HCT116 (cell line): ENCODE data around the gene CFAP99. TPM values are rescaled to one million over a fixed set of nuclear protein-coding genes. Genes with fewer than 3 reads are reported as not detected.

ENCODE experiments used
- ATAC-seq: fragments of 200-7000 bp; cut with Tn5 transposase; 2 replicates; pipeline ENCODE4 v1.9.1; 2020; ENCODE audit warnings: mild to moderate bottlenecking, moderate library complexity
- BruUV-seq: library from RNA; stranded (reverse); fragments of 400-500 nt; replicated peaks from 2 replicates; lab custom pipeline; 2021; lab: Mats Ljungman, UMichigan
- CTCF ChIA-PET: fragments of 300-600 bp; sonication (Branson Sonifier 250); formaldehyde crosslinking; loops from one replicate; lab custom pipeline; 2021; ENCODE audit warnings: antibody characterized with exemption; lab: Charles Lee
- POLR2A ChIA-PET: fragments of 300-600, 350-600 bp; sonication (Branson Sonifier 250); formaldehyde crosslinking; loops from one replicate; lab custom pipeline; 2021; ENCODE audit warnings: antibody characterized with exemption; lab: Charles Lee
- RAD21 ChIA-PET, 2 experiments: fragments of 300-600 bp; sonication (Branson Sonifier 250); formaldehyde crosslinking; loops; one replicate each; lab custom pipeline; 2023; ENCODE audit warnings: low total read pairs in 2 of 2; ENCODE audit not compliant: uncharacterized antibody in 2 of 2, unreplicated experiment in 2 of 2, low non-redundant PET in 1 of 2; lab: Charles Lee
- DNase-seq: peaks from one replicate; pipeline ENCODE4 v3.0.0-alpha.2; 2010; ENCODE audit warnings: low read depth, low spot score
- H2AFZ ChIP-seq: fragments of 200-600 bp; shearing (Covaris generic), sonication (generic); 2 replicates; pipeline ENCODE4 v1.6.1; 2017; ENCODE audit warnings: low read depth, mixed run types, mixed read lengths, antibody characterized with exemption, low read length; ENCODE audit not compliant: poor library complexity, severe bottlenecking
- H3K27ac ChIP-seq: 2 replicates; pipeline ENCODE4 v1.5.1; 2012; ENCODE audit warnings: low read depth, low read length
- H3K27me3 ChIP-seq: fragments of 200-600 bp; sonication (generic); 2 replicates; pipeline ENCODE4 v1.6.1; 2016; ENCODE audit warnings: mixed run types, low read length, mixed read lengths; ENCODE audit not compliant: insufficient read depth
- H3K36me3 ChIP-seq, 2 experiments: fragments of 200-500 bp in 1 of 2; fragments of 200-600 bp in 1 of 2; sonication (Bioruptor generic) in 1 of 2; sonication (generic) in 1 of 2; 2 replicates each; pipeline versions ENCODE4 v1.5.1 to v1.6.1; 2014 to 2016; ENCODE audit warnings: low read length in 2 of 2, inconsistent platforms in 1 of 2, mixed read lengths in 1 of 2, mixed run types in 1 of 2; ENCODE audit not compliant: insufficient read depth in 2 of 2, control insufficient read depth in 1 of 2
- H3K4me1 ChIP-seq, 2 experiments: fragments of 200-600 bp in 1 of 2; sonication (generic) in 1 of 2; 2 replicates each; pipeline versions ENCODE4 v1.5.1 to v1.6.1; 2012 to 2017; ENCODE audit warnings: low read length in 2 of 2, inconsistent platforms in 1 of 2, mild to moderate bottlenecking in 1 of 2, mixed read lengths in 1 of 2, mixed run types in 1 of 2, moderate library complexity in 1 of 2; ENCODE audit not compliant: insufficient read depth in 2 of 2, control insufficient read depth in 1 of 2
- H3K4me2 ChIP-seq: fragments of 200-600 bp; sonication (generic); 2 replicates; pipeline ENCODE4 v1.6.1; 2017; ENCODE audit warnings: mixed run types, low read length, mixed read lengths
- H3K4me3 ChIP-seq, 2 experiments: fragments of 200-600 bp in 1 of 2; sonication (generic) in 1 of 2; replicated peaks in 1 of 2; 2 replicates each; pipeline ENCODE4 v1.5.1; 2011 to 2016; ENCODE audit warnings: low read length in 2 of 2, control low read depth in 1 of 2, low read depth in 1 of 2, mild to moderate bottlenecking in 1 of 2, mixed read lengths in 1 of 2, mixed run types in 1 of 2
- H3K79me2 ChIP-seq: fragments of 200-600 bp; sonication (generic); 2 replicates; pipeline ENCODE4 v1.6.1; 2017; ENCODE audit warnings: mild to moderate bottlenecking, mixed run types, low read length, moderate library complexity, mixed read lengths; ENCODE audit not compliant: insufficient read depth
- H3K9ac ChIP-seq: fragments of 200-600 bp; sonication (generic); 2 replicates; pipeline ENCODE4 v1.6.1; 2016; ENCODE audit warnings: low read length, mixed read lengths
- H3K9me2 ChIP-seq: fragments of 200-600 bp; sonication (generic), shearing (Covaris generic); 2 replicates; pipeline ENCODE4 v1.6.1; 2017; ENCODE audit warnings: mixed run types, mild to moderate bottlenecking, moderate library complexity; ENCODE audit not compliant: insufficient read depth
- H3K9me3 ChIP-seq, 2 experiments: fragments of 200-500 bp in 1 of 2; fragments of 200-600 bp in 1 of 2; sonication (Bioruptor generic) in 1 of 2; sonication (generic) in 1 of 2; 2 replicates each; pipeline ENCODE4 v1.6.1; 2014 to 2017; ENCODE audit warnings: low read length in 2 of 2, mixed read lengths in 2 of 2, inconsistent platforms in 1 of 2, low read depth in 1 of 2, mild to moderate bottlenecking in 1 of 2, mixed run types in 1 of 2, moderate library complexity in 1 of 2; ENCODE audit not compliant: control insufficient read depth in 1 of 2, insufficient read depth in 1 of 2
- H4K20me1 ChIP-seq: fragments of 200-600 bp; sonication (generic), shearing (Covaris generic); 2 replicates; pipeline ENCODE4 v1.6.1; 2017; ENCODE audit warnings: mixed run types, mild to moderate bottlenecking, moderate library complexity; ENCODE audit not compliant: insufficient read depth
- CEBPB ChIP-seq: IDR thresholded peaks from 2 replicates; pipeline ENCODE4 v1.6.1; 2012; ENCODE audit warnings: low read depth
- ELF1 ChIP-seq: IDR thresholded peaks from 2 replicates; pipeline ENCODE4 v1.6.1; 2012; ENCODE audit warnings: low read depth, borderline replicate concordance
- POLR2AphosphoS5 ChIP-seq: IDR thresholded peaks from 2 replicates; pipeline ENCODE4 v1.6.1; 2011; ENCODE audit warnings: mild to moderate bottlenecking, low read depth, low read length, moderate library complexity
- RAD21 ChIP-seq: IDR thresholded peaks from 2 replicates; pipeline ENCODE4 v1.6.1; 2012; ENCODE audit warnings: low read depth, mild to moderate bottlenecking
- SIN3A ChIP-seq: IDR thresholded peaks from 2 replicates; pipeline ENCODE4 v1.6.1; 2012; ENCODE audit warnings: low read depth
- SRF ChIP-seq: IDR thresholded peaks from 2 replicates; pipeline ENCODE4 v1.6.1; 2012; ENCODE audit warnings: low read depth
- intact Hi-C: fragments of 100-400 bp; cut with micrococcal nuclease; formaldehyde crosslinking; loops from 2 replicates; pipeline ENCODE4 v1.10.0; 2022
- total RNA-seq: library from RNA; stranded (reverse); gene quantifications from one replicate; pipeline ENCODE4 v1.2.1, GENCODE V29; 2021; ENCODE audit not compliant: unreplicated experiment
- TF ChIP-seq, protein P1 (sequence below): IDR thresholded peaks from 2 replicates; pipeline ENCODE4 v1.6.1; 2012

The CFAP99 gene
- total RNA-seq, 1 experiment from 2014 or later: 0.42 TPM

DNA sequence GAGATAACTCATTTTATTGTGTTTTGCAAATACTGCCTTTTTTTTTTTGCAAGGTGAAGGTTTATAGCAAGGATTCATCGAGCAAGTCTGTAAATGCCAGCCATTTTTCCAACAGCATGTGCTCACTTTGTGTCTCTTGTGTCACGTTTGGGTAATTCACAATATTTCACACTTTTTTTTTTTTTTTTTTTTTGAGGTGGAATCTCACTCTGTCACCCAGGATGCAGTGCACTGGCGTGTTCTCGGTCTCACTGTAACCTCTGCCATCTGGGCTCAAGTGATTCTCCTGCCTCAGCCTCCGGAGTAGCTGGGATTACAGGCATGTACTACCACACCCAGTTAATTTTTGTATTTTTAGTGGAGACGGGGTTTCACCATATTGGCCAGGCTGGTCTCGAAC is 52.0 kb downstream of the CFAP99 start:
- ChIA-PET CTCF (no interaction called here), POLR2A (no interaction called here)
- intact Hi-C loops: no loop called here

DNA sequence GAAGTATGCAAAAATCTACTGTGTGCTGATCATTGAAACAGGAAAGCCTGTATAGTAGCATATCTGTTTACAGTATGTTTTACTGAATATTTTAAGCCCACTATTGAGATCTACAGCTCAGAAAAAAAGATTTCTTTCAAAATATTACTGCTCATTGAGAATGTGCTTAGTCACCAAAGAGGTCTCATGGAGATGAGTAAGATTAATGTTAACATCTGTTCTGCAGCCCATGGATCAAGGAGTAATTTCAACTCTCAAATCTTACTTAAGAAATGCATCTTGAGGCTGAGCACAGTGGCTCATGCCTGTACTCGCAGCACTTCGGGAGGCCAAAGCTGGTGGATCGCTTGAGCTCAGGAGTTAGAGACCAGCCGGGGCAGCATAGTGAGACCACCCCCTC is 53.4 kb downstream of the CFAP99 start:
- Histone ChIP-seq H3K9ac (no peak overlapping the region), H3K4me3 (no peak overlapping the region), H3K79me2 (peaks cover 96% of the 10 kb centered on the region), H3K36me3 (peaks cover 7 to 29% of the 10 kb centered on the region in 2 experiments; a peak in 3 of 4 replicates), H3K27ac (no peak overlapping the region), H3K4me2 (no peak overlapping the region), H3K4me1 (peaks cover 3 to 23% of the 10 kb centered on the region in 2 experiments; a peak in 3 of 4 replicates), H4K20me1 (peaks cover 15% of the 10 kb centered on the region; the same call in 1 of the 2 replicates), H3K9me2 (no peaks in the 10 kb centered on the region), H3K27me3 (no peaks in the 10 kb centered on the region), H2AFZ (no peak overlapping the region), H3K9me3 (no peaks in the 10 kb centered on the region)
- no peak for ATAC-seq
- intact Hi-C loops: no loop called here
- TF ChIP-seq SIN3A (no peak), RAD21 (no peak), CEBPB (no peak), ELF1 (no peak), SRF (no peak), POLR2AphosphoS5 (no peak)
- TF ChIP-seq, protein P1, sequence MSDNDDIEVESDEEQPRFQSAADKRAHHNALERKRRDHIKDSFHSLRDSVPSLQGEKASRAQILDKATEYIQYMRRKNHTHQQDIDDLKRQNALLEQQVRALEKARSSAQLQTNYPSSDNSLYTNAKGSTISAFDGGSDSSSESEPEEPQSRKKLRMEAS: no peak
- POLR2A ChIA-PET: no interaction called here
- BruUV-seq: no TSS peak
- no peak for DNase-seq
- CTCF ChIA-PET: no interaction called here
- RAD21 ChIA-PET: no interaction called here

More for the DNA sequence above, 52.0 kb downstream of the CFAP99 start:
- Histone ChIP-seq H4K20me1 (peaks cover 10% of the 10 kb centered on the region; the same call in 1 of the 2 replicates), H3K9ac (peak overlapping the region; percentile 99), H3K4me3 (peak overlapping the region; percentile 80 to 94), H3K79me2 (peaks cover 82% of the 10 kb centered on the region), H3K4me1 (peaks cover 3 to 23% of the 10 kb centered on the region in 2 experiments; a peak in 3 of 4 replicates), H3K9me3 (no peaks in the 10 kb centered on the region), H3K9me2 (no peaks in the 10 kb centered on the region), H3K4me2 (peak overlapping the region; percentile 99), H3K36me3 (peaks cover 7 to 24% of the 10 kb centered on the region in 2 experiments; a peak in 3 of 4 replicates), H3K27ac (no peak overlapping the region), H3K27me3 (no peaks in the 10 kb centered on the region), H2AFZ (no peak overlapping the region)
- RAD21 ChIA-PET: no interaction called here
- no TSS peak for BruUV-seq
- ATAC-seq: no peak
- TF ChIP-seq CEBPB: no peak
- no peak for DNase-seq
